Muscle layer of duodenum (tissue), 2 donors: Measurements from ENCODE around the gene DDX6.
"Not testable (repeated sequence)": the region's sequence is repeated elsewhere in the genome, so short reads cannot be mapped to it uniquely, and the experiment has no call there.

ENCODE experiments used
- H3K27ac ChIP-seq: one replicate; pipeline ENCODE4 v1.7.0; 2013; ENCODE audit warnings: mild to moderate bottlenecking, low read length
- H3K27me3 ChIP-seq: one replicate; pipeline ENCODE4 v1.7.0; 2013; ENCODE audit warnings: low read depth, mild to moderate bottlenecking, control low read depth, low read length
- H3K36me3 ChIP-seq, 2 donors: one replicate each; pipeline ENCODE4 v1.7.0; 2013; ENCODE audit warnings: low read length in 2 of 2, control low read depth in 1 of 2, mild to moderate bottlenecking in 1 of 2; ENCODE audit not compliant: insufficient read depth in 2 of 2, control insufficient read depth in 1 of 2
- H3K4me1 ChIP-seq, 2 donors: one replicate each; pipeline ENCODE4 v1.7.0; 2013; ENCODE audit warnings: low read length in 2 of 2, mild to moderate bottlenecking in 2 of 2, control low read depth in 1 of 2, moderate library complexity in 1 of 2; ENCODE audit not compliant: insufficient read depth in 2 of 2, control insufficient read depth in 1 of 2
- H3K4me3 ChIP-seq, 2 donors: one replicate each; pipeline ENCODE4 v1.7.0; 2013; ENCODE audit warnings: low read length in 2 of 2, low read depth in 1 of 2, mild to moderate bottlenecking in 1 of 2
- H3K9me3 ChIP-seq, 2 donors: one replicate each; pipeline ENCODE4 v1.7.0; 2013; ENCODE audit warnings: low read length in 2 of 2, control low read depth in 1 of 2, mild to moderate bottlenecking in 1 of 2; ENCODE audit not compliant: control insufficient read depth in 1 of 2
- donor health status: healthy.

Gene DDX6

DNA sequence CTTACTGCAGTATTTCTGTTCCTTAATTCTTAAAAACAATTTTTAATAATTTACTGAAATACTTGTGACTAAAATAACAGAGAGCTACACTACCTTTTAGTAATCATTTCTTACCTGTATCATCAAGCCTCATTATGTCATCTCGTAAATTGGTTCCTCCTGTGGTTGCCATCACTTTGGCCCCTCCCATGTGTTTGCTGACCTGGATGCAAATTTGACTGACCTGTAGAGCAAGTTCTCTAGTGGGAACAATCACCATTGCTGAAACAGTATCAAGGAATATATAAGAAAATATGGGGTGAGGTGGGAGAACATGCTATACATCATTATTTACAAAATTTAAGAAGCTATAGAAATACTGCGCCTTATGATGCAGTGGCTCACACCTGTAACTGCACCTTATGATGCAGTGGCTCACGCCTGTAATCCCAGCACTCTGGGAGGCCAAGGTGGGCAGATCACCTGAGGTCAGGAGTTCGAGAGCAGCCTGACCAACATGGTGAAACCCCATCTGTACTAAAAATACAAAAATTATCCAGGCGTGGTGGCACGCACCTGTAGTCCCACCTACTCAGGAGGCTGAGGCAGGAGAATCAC lies 25.8 kb downstream of the DDX6 start:
- H3K9me3 ChIP-seq, H3K27me3 ChIP-seq, H3K4me3 ChIP-seq, H3K27ac ChIP-seq: not testable (repeated sequence)
- Histone ChIP-seq H3K36me3 (peaks cover 32 to 42% of the 10 kb centered on the region in 2 donors), H3K4me1 (peaks cover 5 to 27% of the 10 kb centered on the region in 2 donors)

DNA sequence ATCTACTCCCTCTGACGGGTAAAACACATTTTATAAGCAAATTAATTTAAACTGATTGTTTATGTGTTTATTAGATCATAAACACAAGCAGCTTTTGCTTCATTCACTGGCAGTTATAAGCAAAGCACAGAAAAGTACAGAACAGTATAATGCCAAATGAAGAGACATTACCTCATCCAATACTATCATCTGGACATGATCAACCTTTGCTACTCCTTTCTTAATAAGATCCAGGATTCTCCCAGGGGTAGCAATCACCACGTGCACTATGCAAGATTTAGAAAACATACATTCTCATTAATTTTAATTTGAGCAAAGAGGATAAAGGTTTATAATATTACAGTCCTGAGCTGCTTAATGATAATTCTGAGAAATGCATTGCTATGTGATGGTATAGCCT lies 27.9 kb downstream of the DDX6 start:
- H3K27me3 ChIP-seq = no peaks in the 10 kb centered on the region
- peaks cover 43 to 63% of the 10 kb centered on the region in 2 donors for H3K36me3 ChIP-seq
- H3K9me3 ChIP-seq = no peaks in the 10 kb centered on the region
- peaks cover 0 to 11% of the 10 kb centered on the region in 2 donors for H3K4me1 ChIP-seq
- H3K27ac ChIP-seq = no peak overlapping the region
- no peak overlapping the region for H3K4me3 ChIP-seq

DNA sequence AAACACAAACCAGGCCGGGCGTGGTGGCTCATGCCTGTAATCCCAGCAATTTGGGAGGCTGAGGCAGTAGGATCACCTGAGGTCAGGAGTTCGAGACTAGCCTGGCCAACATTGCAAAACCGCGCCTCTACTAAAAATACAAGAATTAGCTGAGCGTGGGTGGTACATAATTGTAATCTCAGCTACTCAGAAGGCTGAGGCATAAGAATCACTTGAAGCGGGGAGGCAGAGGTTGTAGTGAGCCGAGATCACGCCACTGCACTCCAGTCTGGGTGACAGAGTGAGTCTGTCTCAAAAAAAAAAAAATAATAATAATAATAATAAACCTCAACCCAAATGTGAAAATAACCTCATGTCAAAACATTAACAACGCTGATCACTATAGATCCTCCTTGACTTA lies 29.0 kb downstream of the DDX6 start:
- H3K27ac ChIP-seq, H3K4me3 ChIP-seq, H3K9me3 ChIP-seq, H3K27me3 ChIP-seq, H3K4me1 ChIP-seq: not testable (repeated sequence)
- H3K36me3 ChIP-seq = peaks cover 47 to 66% of the 10 kb centered on the region in 2 donors

DNA sequence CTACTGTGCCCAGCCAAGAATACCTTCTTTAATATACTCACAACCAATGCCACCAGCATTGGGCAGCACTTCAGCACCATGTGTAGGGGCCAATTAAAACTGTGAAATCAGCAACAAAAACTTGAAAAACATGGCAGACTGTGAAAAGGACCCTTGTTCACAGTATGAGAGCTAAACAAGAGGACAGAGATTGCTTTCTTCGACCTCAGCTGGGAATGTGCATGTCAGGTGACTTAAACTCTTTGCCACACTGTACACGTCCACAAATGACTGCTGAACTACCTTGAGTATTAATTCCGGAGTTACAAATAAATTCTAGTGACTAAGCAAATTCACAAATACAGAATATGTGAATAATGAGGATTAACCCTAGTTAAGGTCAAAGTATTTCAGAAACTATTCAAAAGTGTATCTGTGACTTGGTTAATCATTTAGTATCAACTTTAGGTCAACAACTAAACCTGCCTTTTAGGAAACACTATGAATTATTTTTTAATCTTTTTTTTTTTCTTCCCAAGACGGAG lies 33.0 kb downstream of the DDX6 start:
- peaks cover 66 to 87% of the 10 kb centered on the region in 2 donors for H3K36me3 ChIP-seq
- H3K9me3 ChIP-seq = no peaks in the 10 kb centered on the region
- no peak overlapping the region for H3K27ac ChIP-seq
- H3K27me3 ChIP-seq = no peaks in the 10 kb centered on the region
- no peaks in the 10 kb centered on the region for H3K4me1 ChIP-seq
- no peak overlapping the region for H3K4me3 ChIP-seq

DNA sequence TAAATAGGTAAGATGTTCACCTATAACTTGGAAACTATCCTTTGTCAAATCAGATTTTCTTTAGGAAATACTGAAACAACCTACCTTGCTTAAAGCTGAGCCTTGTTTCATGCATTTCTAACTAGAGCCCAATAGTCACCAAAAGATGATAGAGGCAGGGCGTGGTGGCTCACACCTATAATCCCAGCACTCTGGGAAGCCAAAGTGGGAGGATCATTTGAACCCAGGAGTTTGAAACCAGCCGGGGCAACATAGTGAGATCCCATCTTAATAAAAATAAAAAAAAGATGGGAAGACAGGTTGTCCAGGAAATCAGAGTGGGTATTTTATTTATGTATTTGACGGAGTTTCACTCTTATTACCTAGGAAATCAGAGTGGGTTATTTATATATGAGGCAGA lies 38.3 kb downstream of the DDX6 start:
- peaks cover 60 to 71% of the 10 kb centered on the region in 2 donors for H3K36me3 ChIP-seq
- no peaks in the 10 kb centered on the region for H3K27me3 ChIP-seq
- no peaks in the 10 kb centered on the region for H3K9me3 ChIP-seq
- no peak overlapping the region for H3K4me3 ChIP-seq
- H3K27ac ChIP-seq = no peak overlapping the region
- peaks cover 0 to 9% of the 10 kb centered on the region in 2 donors for H3K4me1 ChIP-seq

GRCh38 chr11:118749429-118749828 lies 41.5 kb downstream of the DDX6 start:
- peaks cover 0 to 9% of the 10 kb centered on the region in 2 donors for H3K4me1 ChIP-seq
- no peak overlapping the region for H3K4me3 ChIP-seq
- H3K27me3 ChIP-seq = no peaks in the 10 kb centered on the region
- H3K36me3 ChIP-seq = peaks cover 35 to 48% of the 10 kb centered on the region in 2 donors
- H3K9me3 ChIP-seq = no peaks in the 10 kb centered on the region
- no peak overlapping the region for H3K27ac ChIP-seq

GRCh38 chr11:118748056-118748455 lies 42.9 kb downstream of the DDX6 start:
- H3K9me3 ChIP-seq = no peaks in the 10 kb centered on the region
- no peaks in the 10 kb centered on the region for H3K27me3 ChIP-seq
- no peak overlapping the region for H3K27ac ChIP-seq
- peaks cover 22 to 37% of the 10 kb centered on the region in 2 donors for H3K36me3 ChIP-seq
- peaks cover 0 to 9% of the 10 kb centered on the region in 2 donors for H3K4me1 ChIP-seq
- H3K4me3 ChIP-seq = no peak overlapping the region

GRCh38 chr11:118746988-118747585 lies 43.9 kb downstream of the DDX6 start:
- peaks cover 0 to 9% of the 10 kb centered on the region in 2 donors for H3K4me1 ChIP-seq
- no peaks in the 10 kb centered on the region for H3K9me3 ChIP-seq
- H3K36me3 ChIP-seq = peaks cover 12 to 29% of the 10 kb centered on the region in 2 donors
- no peaks in the 10 kb centered on the region for H3K27me3 ChIP-seq
- no peak overlapping the region for H3K4me3 ChIP-seq
- H3K27ac ChIP-seq = no peak overlapping the region

- no peaks in the 10 kb centered on the region for H3K9me3 ChIP-seq
- H3K4me3 ChIP-seq = no peak overlapping the region
- peaks cover 0 to 3% of the 10 kb centered on the region in 2 donors for H3K4me1 ChIP-seq
- H3K27me3 ChIP-seq = no peaks in the 10 kb centered on the region
- peaks cover 0 to 3% of the 10 kb centered on the region in 2 donors for H3K36me3 ChIP-seq
- H3K27ac ChIP-seq = no peak overlapping the region
Observed at GRCh38 chr11:118744046-118744445, 46.9 kb downstream of the DDX6 start.

- H3K27ac ChIP-seq = no peak overlapping the region
- no peaks in the 10 kb centered on the region for H3K4me1 ChIP-seq
- no peaks in the 10 kb centered on the region for H3K9me3 ChIP-seq
- H3K36me3 ChIP-seq = no peaks in the 10 kb centered on the region
- H3K4me3 ChIP-seq = no peak overlapping the region
- H3K27me3 ChIP-seq = no peaks in the 10 kb centered on the region
Observed at GRCh38 chr11:118742304-118742703, 48.7 kb downstream of the DDX6 start.

- H3K27ac ChIP-seq = no peak overlapping the region
- no peaks in the 10 kb centered on the region for H3K4me1 ChIP-seq
- H3K27me3 ChIP-seq = no peaks in the 10 kb centered on the region
- H3K4me3 ChIP-seq = no peak overlapping the region
- no peaks in the 10 kb centered on the region for H3K36me3 ChIP-seq
- no peaks in the 10 kb centered on the region for H3K9me3 ChIP-seq
Observed at GRCh38 chr11:118740892-118741291, 50.1 kb downstream of the DDX6 start.

DNA sequence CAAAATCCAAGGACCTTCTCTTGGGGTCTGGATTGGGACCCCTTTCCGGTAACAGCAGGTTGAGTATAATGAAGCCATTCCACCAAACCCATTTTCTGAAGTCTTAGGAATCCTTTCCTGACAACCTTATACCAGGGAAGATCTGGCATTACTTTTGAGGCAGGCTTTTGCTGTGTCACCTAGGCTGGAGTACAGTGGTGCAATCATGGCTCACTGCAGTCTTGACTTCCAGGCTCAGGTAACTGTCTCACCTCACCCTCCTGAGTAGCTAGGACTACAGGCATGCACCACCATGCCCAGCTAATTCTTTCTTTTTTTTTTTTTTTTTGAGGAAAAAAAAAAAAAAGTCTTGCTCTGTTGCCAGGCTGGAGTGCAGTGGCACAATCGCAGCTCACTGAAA lies 55.8 kb downstream of the DDX6 start:
- Histone ChIP-seq H3K4me3 (no peak overlapping the region), H3K36me3 (no peaks in the 10 kb centered on the region), H3K4me1 (no peaks in the 10 kb centered on the region), H3K27ac (no peak overlapping the region), H3K9me3 (no peaks in the 10 kb centered on the region), H3K27me3 (no peaks in the 10 kb centered on the region)
